ENCODE measurements around the gene EXOC4.

EXOC4 gene

DNA sequence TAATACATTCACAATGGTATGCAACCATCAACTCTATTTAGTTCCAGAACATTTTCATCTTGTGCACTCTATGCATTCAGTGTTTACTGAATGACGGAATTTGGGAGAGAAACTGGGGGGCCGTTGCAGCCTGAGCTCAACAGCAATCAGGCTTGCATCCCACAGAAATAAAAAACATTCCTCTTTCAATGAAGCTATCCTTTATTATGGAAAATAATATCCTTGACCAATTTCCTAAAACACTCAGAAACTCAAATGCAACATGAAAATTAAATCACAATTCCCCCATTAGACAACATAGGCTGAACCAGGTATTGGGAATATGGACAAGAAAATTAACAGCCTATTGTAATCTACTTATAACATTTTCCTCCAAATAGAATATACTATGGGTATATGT is 6.3 kb upstream of the EXOC4 start:
- Histone ChIP-seq H3K9ac (ENCODE audit: low read length) (no peak overlapping the region), H3K36me3 (ENCODE audit: insufficient read depth, low read length) (no peaks in the 10 kb centered on the region), H3K27me3 (ENCODE audit: insufficient read depth, low read length) (no peaks in the 10 kb centered on the region), H3K9me2 (ENCODE audit: low read depth, low read length) (no peaks in the 10 kb centered on the region), H3F3A (ENCODE audit: insufficient read depth, low read length) (no peaks in the 10 kb centered on the region), H3K79me2 (ENCODE audit: insufficient read depth, low read length) (no peaks in the 10 kb centered on the region), H3K4me1 (ENCODE audit: insufficient read depth, low read length, severe bottlenecking) (no peaks in the 10 kb centered on the region), H4K20me1 (ENCODE audit: insufficient read depth, low read length) (no peaks in the 10 kb centered on the region), H3K4me3 (ENCODE audit: low read depth, low read length, poor library complexity, severe bottlenecking) (no peak overlapping the region), H2AFZ (ENCODE audit: low read length) (no peak overlapping the region), H3K9me3 (ENCODE audit: low read length) (no peaks in the 10 kb centered on the region), H3K27ac (ENCODE audit: low read depth, low read length, poor library complexity, severe bottlenecking) (no peak overlapping the region), H3K4me2 (ENCODE audit: low read length) (no peak overlapping the region)
- no peak for TF ChIP-seq EZH2 (IDR thresholded peaks at IDR 0.05; ENCODE audit: borderline replicate concordance, low read length)
- TF ChIP-seq, protein P1, sequence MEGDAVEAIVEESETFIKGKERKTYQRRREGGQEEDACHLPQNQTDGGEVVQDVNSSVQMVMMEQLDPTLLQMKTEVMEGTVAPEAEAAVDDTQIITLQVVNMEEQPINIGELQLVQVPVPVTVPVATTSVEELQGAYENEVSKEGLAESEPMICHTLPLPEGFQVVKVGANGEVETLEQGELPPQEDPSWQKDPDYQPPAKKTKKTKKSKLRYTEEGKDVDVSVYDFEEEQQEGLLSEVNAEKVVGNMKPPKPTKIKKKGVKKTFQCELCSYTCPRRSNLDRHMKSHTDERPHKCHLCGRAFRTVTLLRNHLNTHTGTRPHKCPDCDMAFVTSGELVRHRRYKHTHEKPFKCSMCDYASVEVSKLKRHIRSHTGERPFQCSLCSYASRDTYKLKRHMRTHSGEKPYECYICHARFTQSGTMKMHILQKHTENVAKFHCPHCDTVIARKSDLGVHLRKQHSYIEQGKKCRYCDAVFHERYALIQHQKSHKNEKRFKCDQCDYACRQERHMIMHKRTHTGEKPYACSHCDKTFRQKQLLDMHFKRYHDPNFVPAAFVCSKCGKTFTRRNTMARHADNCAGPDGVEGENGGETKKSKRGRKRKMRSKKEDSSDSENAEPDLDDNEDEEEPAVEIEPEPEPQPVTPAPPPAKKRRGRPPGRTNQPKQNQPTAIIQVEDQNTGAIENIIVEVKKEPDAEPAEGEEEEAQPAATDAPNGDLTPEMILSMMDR (IDR thresholded peaks at IDR 0.05; ENCODE audit: low read length) = no peak

DNA sequence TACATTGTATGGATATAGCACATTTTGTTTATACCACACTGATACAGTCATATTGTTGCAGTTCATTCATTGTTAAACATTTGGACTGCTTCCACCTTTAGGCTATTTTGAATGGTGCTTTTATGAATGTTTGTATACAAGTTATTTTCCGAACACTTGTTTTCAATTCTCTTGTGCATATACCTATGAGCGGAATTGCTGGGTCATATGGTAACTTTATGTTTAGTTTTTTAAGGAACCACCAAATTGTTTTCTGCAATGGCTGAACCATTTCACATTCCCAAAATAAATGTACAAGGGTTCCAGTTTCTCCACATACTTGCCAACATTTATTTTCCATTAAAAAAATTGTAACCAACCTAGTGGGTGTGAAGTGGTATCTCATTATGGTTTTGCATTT is 4.0 kb upstream of the EXOC4 start:
- no peaks in the 10 kb centered on the region for H3K9me2 ChIP-seq (ENCODE audit: low read depth, low read length)

DNA sequence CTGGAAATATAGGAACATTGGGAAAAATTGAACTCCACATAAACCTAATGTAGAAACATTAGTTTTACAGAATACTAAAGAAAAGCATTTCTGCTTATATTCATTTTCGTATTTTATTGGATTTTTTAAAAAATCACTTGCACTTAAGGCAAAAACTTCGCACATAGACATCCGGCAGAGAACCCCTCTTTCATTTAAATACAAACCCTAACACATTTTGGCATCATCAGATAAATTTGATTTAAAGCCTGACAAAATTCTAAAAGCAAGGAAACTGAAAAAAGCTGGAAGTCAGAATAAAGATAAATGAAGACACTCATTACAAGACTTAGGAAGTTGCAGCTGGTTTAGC is 396 bp upstream of the EXOC4 start:
- H3K9me2 ChIP-seq (ENCODE audit: low read depth, low read length) = no peaks in the 10 kb centered on the region
- TF ChIP-seq EZH2 (IDR thresholded peaks at IDR 0.05; ENCODE audit: borderline replicate concordance, low read length) = no peak
- TF ChIP-seq, protein P1 (IDR thresholded peaks at IDR 0.05; ENCODE audit: low read length) = no peak
- H4K20me1 ChIP-seq (ENCODE audit: insufficient read depth, low read length) = no peaks in the 10 kb centered on the region
- H3K27me3 ChIP-seq (ENCODE audit: insufficient read depth, low read length) = no peaks in the 10 kb centered on the region
- 0 out of 2 replicates have a peak, but pooled peaks cover 3% of the 10 kb centered on the region for H3F3A ChIP-seq (ENCODE audit: insufficient read depth, low read length)
- peak overlapping the region; percentile 80 for H2AFZ ChIP-seq (ENCODE audit: low read length)
- H3K4me2 ChIP-seq (ENCODE audit: low read length) = peak overlapping the region; percentile 63
- peaks cover 42% of the 10 kb centered on the region for H3K79me2 ChIP-seq (ENCODE audit: insufficient read depth, low read length)
- peaks cover 10% of the 10 kb centered on the region; the same call in 1 of the 2 replicates for H3K36me3 ChIP-seq (ENCODE audit: insufficient read depth, low read length)
- H3K4me1 ChIP-seq (ENCODE audit: insufficient read depth, low read length, severe bottlenecking) = peaks cover 23% of the 10 kb centered on the region
- no peak overlapping the region for H3K27ac ChIP-seq (ENCODE audit: low read depth, low read length, poor library complexity, severe bottlenecking)
- H3K4me3 ChIP-seq (ENCODE audit: low read depth, low read length, poor library complexity, severe bottlenecking) = peak overlapping the region; percentile 78
- no peaks in the 10 kb centered on the region for H3K9me3 ChIP-seq (ENCODE audit: low read length)
- peak overlapping the region; percentile 37 for H3K9ac ChIP-seq (ENCODE audit: low read length)

More for the DNA sequence above, 4.0 kb upstream of the EXOC4 start:
- Histone ChIP-seq H3K4me2 (ENCODE audit: low read length) (no peak overlapping the region), H3K9me3 (ENCODE audit: low read length) (no peaks in the 10 kb centered on the region), H3K27ac (ENCODE audit: low read depth, low read length, poor library complexity, severe bottlenecking) (no peak overlapping the region), H3K4me3 (ENCODE audit: low read depth, low read length, poor library complexity, severe bottlenecking) (no peak overlapping the region), H4K20me1 (ENCODE audit: insufficient read depth, low read length) (no peaks in the 10 kb centered on the region), H3K4me1 (ENCODE audit: insufficient read depth, low read length, severe bottlenecking) (peaks cover 12% of the 10 kb centered on the region), H3F3A (ENCODE audit: insufficient read depth, low read length) (no peaks in the 10 kb centered on the region), H2AFZ (ENCODE audit: low read length) (no peak overlapping the region), H3K9ac (ENCODE audit: low read length) (no peak overlapping the region), H3K27me3 (ENCODE audit: insufficient read depth, low read length) (no peaks in the 10 kb centered on the region), H3K79me2 (ENCODE audit: insufficient read depth, low read length) (peaks cover 8% of the 10 kb centered on the region), H3K36me3 (ENCODE audit: insufficient read depth, low read length) (no peaks in the 10 kb centered on the region; the same call in 1 of the 2 replicates)
- TF ChIP-seq EZH2 (IDR thresholded peaks at IDR 0.05; ENCODE audit: borderline replicate concordance, low read length) = no peak
- TF ChIP-seq, protein P1 (IDR thresholded peaks at IDR 0.05; ENCODE audit: low read length) = no peak

Data from OCI-LY1 (cell line).